ENCODE data around the gene WDR70. TPM values are rescaled to one million over a fixed set of nuclear protein-coding genes. Genes with fewer than 3 reads are reported as not detected.
A peak's percentile ranks its signal among the peaks of the same experiment; 100 is the strongest.

The WDR70 gene
- total and polyA plus RNA-seq, 2 donors (not counting 3 experiments of a cell fraction or from before 2014, with no cell fraction given): 6.7 to 37.3 TPM

- TF ChIP-seq, protein P1, sequence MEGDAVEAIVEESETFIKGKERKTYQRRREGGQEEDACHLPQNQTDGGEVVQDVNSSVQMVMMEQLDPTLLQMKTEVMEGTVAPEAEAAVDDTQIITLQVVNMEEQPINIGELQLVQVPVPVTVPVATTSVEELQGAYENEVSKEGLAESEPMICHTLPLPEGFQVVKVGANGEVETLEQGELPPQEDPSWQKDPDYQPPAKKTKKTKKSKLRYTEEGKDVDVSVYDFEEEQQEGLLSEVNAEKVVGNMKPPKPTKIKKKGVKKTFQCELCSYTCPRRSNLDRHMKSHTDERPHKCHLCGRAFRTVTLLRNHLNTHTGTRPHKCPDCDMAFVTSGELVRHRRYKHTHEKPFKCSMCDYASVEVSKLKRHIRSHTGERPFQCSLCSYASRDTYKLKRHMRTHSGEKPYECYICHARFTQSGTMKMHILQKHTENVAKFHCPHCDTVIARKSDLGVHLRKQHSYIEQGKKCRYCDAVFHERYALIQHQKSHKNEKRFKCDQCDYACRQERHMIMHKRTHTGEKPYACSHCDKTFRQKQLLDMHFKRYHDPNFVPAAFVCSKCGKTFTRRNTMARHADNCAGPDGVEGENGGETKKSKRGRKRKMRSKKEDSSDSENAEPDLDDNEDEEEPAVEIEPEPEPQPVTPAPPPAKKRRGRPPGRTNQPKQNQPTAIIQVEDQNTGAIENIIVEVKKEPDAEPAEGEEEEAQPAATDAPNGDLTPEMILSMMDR (IDR thresholded peaks at IDR 0.05; ENCODE audit: extremely low read depth in 1 of 2, insufficient read depth in 1 of 2, low read depth in 1 of 2, low read length in 2 of 2): no peak
- no peak for TF ChIP-seq EZH2 (IDR thresholded peaks at IDR 0.05; ENCODE audit: borderline replicate concordance, low read depth, low read length, severe bottlenecking)
- TF ChIP-seq POLR2AphosphoS5 (IDR thresholded peaks at IDR 0.05; ENCODE audit: insufficient read depth, low read depth, low read length): no peak
- TF ChIP-seq FOS (IDR thresholded peaks at IDR 0.05; ENCODE audit: borderline replicate concordance, insufficient read depth, low read length): no peak
- TF ChIP-seq, protein P2, sequence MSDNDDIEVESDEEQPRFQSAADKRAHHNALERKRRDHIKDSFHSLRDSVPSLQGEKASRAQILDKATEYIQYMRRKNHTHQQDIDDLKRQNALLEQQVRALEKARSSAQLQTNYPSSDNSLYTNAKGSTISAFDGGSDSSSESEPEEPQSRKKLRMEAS (IDR thresholded peaks at IDR 0.05; ENCODE audit: insufficient read depth, insufficient read length): no peak
- no peaks in the 10 kb centered on the region for H3K36me3 ChIP-seq (ENCODE audit: control insufficient read depth in 2 of 2, extremely low read depth in 1 of 2, insufficient read depth in 2 of 2, low read length in 2 of 2)
- H3K79me2 ChIP-seq (ENCODE audit: control insufficient read depth, insufficient read depth, low read length): no peaks in the 10 kb centered on the region
- no TSS peak for BruUV-seq (replicated peaks)
- DNase-seq (ENCODE audit: low read depth, low spot score): peak; percentile 86
- dilution Hi-C loops (cut with MboI; ENCODE audit: extremely low pct_ligation_motif_present, low sequenced_read_pairs) (no loop called here), intact Hi-C loops (cut with micrococcal nuclease) (loop anchor here (1.0 to 2.0 kb wide), 7 partner anchors 21 to 184 kb away; partner anchors contain the start of gene NUP155)
- H3K9ac ChIP-seq (replicated peaks; ENCODE audit: extremely low read depth, insufficient read depth, low read length): peak overlapping the region; percentile 33
- no peaks in the 10 kb centered on the region for H4K20me1 ChIP-seq (replicated peaks; ENCODE audit: control insufficient read depth, extremely low read depth, insufficient read depth, low read length)
- H3K27ac ChIP-seq (ENCODE audit: insufficient read depth, low read depth, low read length): peak overlapping the region; percentile 61
- no peak overlapping the region for H3K4me3 ChIP-seq (replicated peaks in 1 of 3; ENCODE audit: insufficient read depth in 1 of 3, low read depth in 1 of 3, low read length in 3 of 3)
- peaks cover 24% of the 10 kb centered on the region for H3K4me1 ChIP-seq (ENCODE audit: control insufficient read depth, extremely low read depth, insufficient read depth, low read length)
- CTCF ChIA-PET: interaction anchor here (1.0 to 3.8 kb wide), 8 partner anchors 11 to 639 kb away, joined by 3 to 33 read pairs (median 5); no protein-coding TSS in a partner anchor
- no peaks in the 10 kb centered on the region for H3K27me3 ChIP-seq (ENCODE audit: control insufficient read depth in 2 of 2, insufficient read depth in 2 of 2, low read length in 2 of 2)
- peak overlapping the region; percentile 62 for H3K4me2 ChIP-seq (ENCODE audit: insufficient read depth, low read length)
- POLR2A ChIA-PET: no interaction called here
- no peaks in the 10 kb centered on the region for H3K9me1 ChIP-seq (replicated peaks; ENCODE audit: control insufficient read depth, extremely low read depth, insufficient read depth, low read length)
- no peak for FAIRE-seq
- no peak overlapping the region for H2AFZ ChIP-seq (ENCODE audit: low read depth, low read length)
- peaks cover 2% of the 10 kb centered on the region for H3K9me3 ChIP-seq (replicated peaks; ENCODE audit: control insufficient read depth, insufficient read depth, low read length)
Measured at GRCh38 chr5:37553720-37554404, 174.7 kb downstream of the WDR70 start.
